Neural crest cell (in vitro differentiated cells): ENCODE data around the gene SHISAL1. TPM values are rescaled to one million over a fixed set of nuclear protein-coding genes. Genes with fewer than 3 reads are reported as not detected.

Source experiments
- DNase-seq: peaks from one replicate; pipeline ENCODE4 v3.0.0; 2021; ENCODE audit warnings: low read depth, mixed read lengths, low spot score
- H3K27ac Mint-ChIP-seq: one replicate; pipeline ENCODE4 v1.8.0; 2021; ENCODE audit warnings: mild to moderate bottlenecking, mixed read lengths; ENCODE audit not compliant: unreplicated experiment
- H3K27me3 Mint-ChIP-seq: 2 replicates; pipeline ENCODE4 v1.8.0; 2021; ENCODE audit warnings: low read depth, mild to moderate bottlenecking, mixed read lengths
- H3K36me3 Mint-ChIP-seq: 2 replicates; pipeline ENCODE4 v1.8.0; 2021; ENCODE audit warnings: low read depth, mild to moderate bottlenecking, mixed read lengths
- H3K4me1 Mint-ChIP-seq: 2 replicates; pipeline ENCODE4 v1.8.0; 2021; ENCODE audit warnings: mixed read lengths
- H3K4me3 Mint-ChIP-seq: one replicate; pipeline ENCODE4 v1.8.0; 2021; ENCODE audit warnings: mild to moderate bottlenecking, mixed read lengths
- H3K9me3 Mint-ChIP-seq: 2 replicates; pipeline ENCODE4 v1.8.0; 2021; ENCODE audit warnings: mixed read lengths
- CTCF ChIP-seq: fragments of 200-600 bp; sonication (generic); conservative IDR thresholded peaks from 2 replicates; pipeline ENCODE4 v1.5.0; 2021; ENCODE audit warnings: antibody characterized with exemption, mild to moderate bottlenecking
- total RNA-seq: library from RNA; stranded (reverse); gene quantifications from 2 replicates; pipeline ENCODE4 v1.2.1, GENCODE V29; 2021

SHISAL1 gene
- total RNA-seq, 1 donor from 2014 or later, result 4.2 TPM

DNA sequence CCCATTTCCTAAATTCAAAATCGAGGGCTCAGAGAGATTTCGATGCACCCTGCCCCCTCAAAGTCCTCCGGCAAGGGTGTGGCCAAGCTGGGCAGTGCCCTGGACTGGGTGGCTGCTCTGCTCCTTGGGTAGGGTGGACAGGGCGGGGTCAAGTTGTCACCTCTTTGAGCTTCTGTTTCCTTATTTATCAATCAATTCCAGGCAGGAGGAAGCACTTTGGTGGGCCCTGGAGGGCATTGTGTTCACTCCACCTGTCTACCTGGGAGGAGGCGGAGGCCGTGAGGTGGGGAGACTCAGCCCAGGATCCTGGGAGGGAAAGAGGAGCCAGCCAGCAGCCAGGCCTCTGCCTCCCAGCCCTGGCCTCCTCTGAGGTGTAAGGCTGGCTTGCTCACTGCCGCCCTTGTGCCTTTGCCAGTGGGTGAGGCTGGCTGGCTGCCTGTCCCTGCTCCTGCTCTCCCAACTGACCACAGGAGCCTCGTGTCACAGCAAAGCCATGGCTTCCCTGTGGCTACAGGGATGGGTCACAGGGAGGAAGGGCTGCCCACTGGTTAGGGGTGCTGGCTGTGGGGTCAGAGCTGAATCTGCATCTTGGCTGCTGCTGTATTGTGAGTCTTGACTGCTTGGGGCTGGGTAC, 25.5 kb upstream of the SHISAL1 start:
- H3K36me3 Mint-ChIP-seq, result no peaks in the 10 kb centered on the region
- no peak for DNase-seq
- H3K9me3 Mint-ChIP-seq, result no peaks in the 10 kb centered on the region
- no peaks in the 10 kb centered on the region for H3K27me3 Mint-ChIP-seq
- peaks cover 7% of the 10 kb centered on the region for H3K4me1 Mint-ChIP-seq
- TF ChIP-seq CTCF, result no peak
- no peak overlapping the region for H3K27ac Mint-ChIP-seq
- no peak overlapping the region for H3K4me3 Mint-ChIP-seq

DNA sequence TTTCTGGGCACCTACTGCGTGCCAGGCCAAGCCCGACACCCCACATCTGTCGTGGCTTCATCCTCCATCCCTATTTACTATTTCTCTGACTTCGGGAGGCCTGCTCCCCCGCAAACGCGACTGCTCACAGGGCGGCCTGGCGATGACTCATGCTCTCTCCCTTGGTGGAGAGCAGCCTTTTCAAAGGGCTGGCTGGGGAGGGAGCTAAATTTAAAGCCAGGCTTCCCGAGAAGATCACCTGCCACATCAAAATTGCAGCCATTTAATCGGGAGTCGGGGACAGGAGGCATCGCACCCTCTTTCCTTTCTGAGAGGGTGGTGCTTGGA, 24.9 kb upstream of the SHISAL1 start:
- Mint-ChIP-seq H3K4me3 (no peak overlapping the region), H3K4me1 (peaks cover 7% of the 10 kb centered on the region)
- DNase-seq, result no peak

GRCh38 chr22:44336962-44337677, 24.4 kb upstream of the SHISAL1 start:
- no peaks in the 10 kb centered on the region for H3K36me3 Mint-ChIP-seq
- H3K4me3 Mint-ChIP-seq, result no peak overlapping the region
- H3K9me3 Mint-ChIP-seq, result no peaks in the 10 kb centered on the region
- H3K4me1 Mint-ChIP-seq, result peaks cover 9% of the 10 kb centered on the region
- TF ChIP-seq CTCF, result no peak
- H3K27me3 Mint-ChIP-seq, result peaks cover 9% of the 10 kb centered on the region
- no peak for DNase-seq
- no peak overlapping the region for H3K27ac Mint-ChIP-seq

More for the DNA sequence above, 24.9 kb upstream of the SHISAL1 start:
- Mint-ChIP-seq H3K9me3 (no peaks in the 10 kb centered on the region), H3K36me3 (no peaks in the 10 kb centered on the region), H3K27me3 (peaks cover 4% of the 10 kb centered on the region), H3K27ac (no peak overlapping the region)
- TF ChIP-seq CTCF, result no peak

DNA sequence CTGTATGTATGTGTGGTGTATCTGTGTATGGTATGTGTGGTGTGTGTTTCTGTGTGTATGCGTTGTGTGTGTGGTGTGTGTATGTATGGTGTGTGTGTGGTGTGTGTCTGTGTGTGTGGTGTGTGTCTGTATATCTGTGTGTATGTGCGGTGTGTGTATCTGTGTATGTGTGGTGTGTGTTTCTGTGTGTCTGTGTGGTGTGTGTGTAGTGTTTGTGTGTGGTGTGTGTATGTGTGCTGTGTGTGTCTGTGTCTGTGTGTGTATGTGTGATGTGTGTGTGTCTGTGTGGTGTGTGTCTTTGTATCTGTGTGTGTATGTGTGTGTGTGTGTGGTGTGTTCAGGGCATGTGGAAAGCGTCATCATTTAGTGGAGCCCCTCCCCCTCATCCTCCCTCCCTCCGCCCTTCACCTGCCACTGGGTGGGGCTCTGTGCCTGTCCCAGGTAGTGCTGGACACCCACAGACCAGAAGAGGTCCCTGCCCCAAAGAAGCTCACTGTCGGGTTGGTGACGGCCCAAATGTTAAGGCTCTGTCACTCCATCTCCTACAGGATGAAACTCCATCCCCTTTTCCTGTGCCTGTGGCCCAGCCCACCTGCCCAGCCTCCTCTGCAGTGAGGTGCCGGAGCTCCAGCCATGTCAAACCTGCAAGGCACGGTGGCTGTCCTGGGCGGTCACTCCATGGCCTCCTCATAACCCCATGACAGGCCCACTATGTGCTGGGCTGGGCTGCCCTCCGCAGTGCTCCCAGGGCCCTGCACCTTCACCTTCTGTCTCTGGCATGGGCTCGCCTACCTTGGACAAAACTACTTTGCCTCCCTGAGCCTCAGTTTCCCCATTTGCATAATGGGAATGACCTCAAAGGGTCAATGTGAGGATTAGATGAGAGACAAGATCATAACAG, 23.4 kb upstream of the SHISAL1 start:
- no peak for TF ChIP-seq CTCF
- Mint-ChIP-seq H3K27ac (no peak overlapping the region), H3K4me3 (no peak overlapping the region), H3K4me1 (peaks cover 12% of the 10 kb centered on the region), H3K27me3 (peaks cover 13% of the 10 kb centered on the region), H3K36me3 (no peaks in the 10 kb centered on the region), H3K9me3 (no peaks in the 10 kb centered on the region)
- DNase-seq, result no peak

DNA sequence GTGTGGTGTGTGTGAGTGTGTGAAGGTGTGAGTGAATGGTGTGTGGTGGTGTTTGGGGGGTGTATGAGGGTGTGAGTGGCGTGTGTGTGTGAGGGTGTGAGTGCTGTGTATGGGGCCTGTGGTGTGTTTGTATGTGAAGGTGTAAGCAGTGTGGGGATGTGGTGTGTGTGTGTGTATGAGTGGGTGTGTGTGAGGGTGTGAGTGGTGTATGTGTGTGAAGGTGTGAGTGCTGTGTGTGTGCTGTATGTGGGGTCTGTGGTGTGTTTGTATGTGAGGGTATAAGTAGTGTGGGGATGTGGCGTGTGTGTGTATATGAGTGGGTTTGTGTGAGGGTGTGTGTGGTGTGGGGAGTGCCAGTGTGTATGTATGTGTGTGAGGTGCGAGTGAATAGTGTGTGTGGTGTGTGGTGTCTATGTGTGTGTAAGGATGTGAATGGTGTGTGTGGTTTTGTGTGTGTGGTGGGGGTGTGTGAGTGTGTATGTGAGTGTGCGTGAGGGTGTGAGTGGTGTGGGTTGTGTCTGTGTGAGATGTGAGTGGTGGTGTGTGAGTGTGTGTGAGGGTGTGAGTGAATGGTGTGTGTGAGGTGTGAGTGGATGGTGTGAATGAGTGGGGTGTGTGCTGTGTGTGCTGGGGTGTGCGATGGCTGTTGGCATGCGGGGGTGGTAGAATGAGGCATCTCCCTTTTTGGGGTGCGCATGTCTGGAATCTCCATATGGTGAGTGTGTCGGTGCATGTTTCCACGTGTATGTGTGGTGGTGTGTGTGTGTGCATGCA, 22.5 kb upstream of the SHISAL1 start:
- Mint-ChIP-seq H3K9me3 (no peaks in the 10 kb centered on the region), H3K36me3 (no peaks in the 10 kb centered on the region), H3K4me3 (no peak overlapping the region), H3K27ac (no peak overlapping the region), H3K4me1 (peaks cover 12% of the 10 kb centered on the region), H3K27me3 (peaks cover 18% of the 10 kb centered on the region)
- no peak for TF ChIP-seq CTCF
- DNase-seq, result no peak
